ENCODE results near the gene GOLGA6A. TPM values are rescaled to one million over a fixed set of nuclear protein-coding genes. Genes with fewer than 3 reads are reported as not detected.

GOLGA6A gene
- total and polyA plus RNA-seq, 2 donors (not counting 1 experiment from before 2014, with no cell fraction given) = 0.31 to 1.0 TPM

- no peaks in the 10 kb centered on the region for H3K27me3 ChIP-seq (replicated peaks in 1 of 4; ENCODE audit: control extremely low read depth in 1 of 4, control insufficient read depth in 3 of 4, insufficient read depth in 4 of 4, low read length in 3 of 4)
- TF ChIP-seq EZH2 (IDR thresholded peaks at IDR 0.05; ENCODE audit: borderline replicate concordance, insufficient read depth, low read depth, low read length, poor library complexity, severe bottlenecking) = no peak
- TF ChIP-seq CTCF (IDR thresholded peaks at IDR 0.05) = no peak
- no peak overlapping the region for H3K4me2 ChIP-seq (replicated peaks; ENCODE audit: low read depth, low read length, poor library complexity, severe bottlenecking)
- CTCF ChIA-PET = interaction anchor here (1.4 to 4.0 kb wide), 2 partner anchors 11 to 71 kb away, joined by 4 to 14 read pairs; no protein-coding TSS in a partner anchor
- H3K9me3 Mint-ChIP-seq (ENCODE audit: insufficient read depth) = no peaks in the 10 kb centered on the region
- no peaks in the 10 kb centered on the region for H3K79me2 ChIP-seq (ENCODE audit: control insufficient read depth, insufficient read depth, low read length)
- no peaks in the 10 kb centered on the region for H4K20me1 ChIP-seq (ENCODE audit: control insufficient read depth, insufficient read depth, low read length, poor library complexity, severe bottlenecking)
- 94% methylated on average over 6 of the region's 7 CpGs for WGBS (ENCODE audit: insufficient coverage)
- peaks cover 4 to 6% of the 10 kb centered on the region in 2 donors for H3K4me1 ChIP-seq (ENCODE audit: control insufficient read depth in 2 of 2, insufficient read depth in 2 of 2, low read length in 2 of 2)
- no peak overlapping the region for H3K9ac ChIP-seq (ENCODE audit: low read length)
- H3K27ac ChIP-seq (ENCODE audit: low read length in 2 of 2) = no peak overlapping the region
- H3K4me3 Mint-ChIP-seq = no peak overlapping the region
- no peaks in the 10 kb centered on the region for H3K9me3 ChIP-seq (ENCODE audit: control extremely low read depth in 1 of 3, control insufficient read depth in 2 of 3, insufficient read depth in 1 of 3, low read length in 2 of 3)
- no peak overlapping the region for H3K4me3 ChIP-seq (ENCODE audit: control extremely low read depth in 1 of 5, extremely low read depth in 1 of 5, insufficient read depth in 1 of 5, low read depth in 2 of 5, low read length in 4 of 5)
- peaks cover 7% of the 10 kb centered on the region for H3K4me1 Mint-ChIP-seq
- intact Hi-C loops (cut with micrococcal nuclease) = no loop called here
- peaks cover 0 to 25% of the 10 kb centered on the region in 2 experiments for H3K36me3 ChIP-seq (replicated peaks in 1 of 2; ENCODE audit: control extremely low read depth in 1 of 2, control insufficient read depth in 1 of 2, extremely low read depth in 1 of 2, insufficient read depth in 2 of 2, low read length in 1 of 2)
- ATAC-seq (ENCODE audit: low read depth) (no peak), DNase-seq (no peak)
- H3K27ac Mint-ChIP-seq = no peak overlapping the region
- no peak overlapping the region for H2AFZ ChIP-seq (ENCODE audit: insufficient read depth, low read depth, low read length, poor library complexity, severe bottlenecking)
- no peaks in the 10 kb centered on the region for H3K27me3 Mint-ChIP-seq
- POLR2A ChIA-PET = no interaction called here
These were observed 38.7 kb downstream of the GOLGA6A start for GRCh38 chr15:74043425-74044266.

Data from B cell (primary cell).